Glutamatergic neuron (in vitro differentiated cells): ENCODE data around the gene TRIM33. TPM values are rescaled to one million over a fixed set of nuclear protein-coding genes. Genes with fewer than 3 reads are reported as not detected.
"Not testable (repeated sequence)": the region's sequence is repeated elsewhere in the genome, so short reads cannot be mapped to it uniquely, and the experiment has no call there.

Experiments used
- DNase-seq: peaks from one replicate; pipeline ENCODE4 v3.0.0; 2022
- H3K27ac Mint-ChIP-seq: one replicate; pipeline ENCODE4 v1.8.0; 2020; ENCODE audit warnings: mild to moderate bottlenecking, mixed read lengths, inconsistent platforms; ENCODE audit not compliant: unreplicated experiment
- H3K27me3 Mint-ChIP-seq: one replicate; pipeline ENCODE4 v1.8.0; 2020; ENCODE audit warnings: mild to moderate bottlenecking, moderate library complexity, mixed read lengths, inconsistent platforms; ENCODE audit not compliant: unreplicated experiment
- H3K36me3 Mint-ChIP-seq: one replicate; pipeline ENCODE4 v1.8.0; 2020; ENCODE audit warnings: mild to moderate bottlenecking, mixed read lengths, inconsistent platforms; ENCODE audit not compliant: unreplicated experiment
- H3K4me1 Mint-ChIP-seq: one replicate; pipeline ENCODE4 v1.8.0; 2020; ENCODE audit warnings: mild to moderate bottlenecking, low read depth, mixed read lengths, inconsistent platforms; ENCODE audit not compliant: unreplicated experiment
- H3K4me3 Mint-ChIP-seq: one replicate; pipeline ENCODE4 v1.8.0; 2020; ENCODE audit warnings: mild to moderate bottlenecking, mixed read lengths, inconsistent platforms; ENCODE audit not compliant: unreplicated experiment
- H3K9me3 Mint-ChIP-seq: one replicate; pipeline ENCODE4 v1.8.0; 2020; ENCODE audit warnings: mild to moderate bottlenecking, moderate library complexity, mixed read lengths, inconsistent platforms; ENCODE audit not compliant: unreplicated experiment
- CTCF ChIP-seq: fragments of 200-600 bp; sonication (generic); IDR thresholded peaks from one replicate; pipeline ENCODE4 v1.5.0; 2021; ENCODE audit not compliant: partially characterized antibody, unreplicated experiment
- total RNA-seq: library from RNA; stranded (reverse); fragmentation: NEBNext Ultra II Directional; extraction: Animal tissue kit (Norgen Biotek cat#: 25700); gene quantifications from one replicate; pipeline ENCODE4 v1.2.1, GENCODE V29; 2021; ENCODE audit not compliant: unreplicated experiment

The TRIM33 gene
- total RNA-seq, 1 donor from 2014 or later: 69.3 TPM

DNA sequence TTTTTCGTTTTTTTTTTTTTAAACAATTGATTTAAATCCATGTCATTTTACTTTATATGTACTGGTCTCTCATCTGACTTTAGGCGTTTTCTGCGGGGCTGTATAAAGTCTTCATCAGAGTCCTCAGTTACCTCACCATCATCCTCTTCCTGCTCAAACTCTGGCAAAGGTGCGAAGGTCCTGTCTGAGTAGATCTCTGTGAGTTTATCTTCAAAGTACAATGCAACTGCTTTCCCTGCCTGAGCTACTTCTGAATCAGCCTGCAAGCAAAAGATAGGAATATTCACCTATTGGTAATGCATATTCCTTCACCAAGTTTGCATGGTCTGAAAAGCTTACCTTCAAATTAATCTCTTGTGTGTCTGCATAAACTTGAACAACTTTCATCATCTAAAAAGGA, 113.4 kb downstream of the TRIM33 start:
- DNase-seq: no peak
- H3K9me3 Mint-ChIP-seq: no peaks in the 10 kb centered on the region
- H3K27me3 Mint-ChIP-seq: no peaks in the 10 kb centered on the region
- no peaks in the 10 kb centered on the region for H3K36me3 Mint-ChIP-seq
- H3K4me3 Mint-ChIP-seq: no peak overlapping the region
- no peak overlapping the region for H3K27ac Mint-ChIP-seq
- no peaks in the 10 kb centered on the region for H3K4me1 Mint-ChIP-seq
- TF ChIP-seq CTCF: no peak

DNA sequence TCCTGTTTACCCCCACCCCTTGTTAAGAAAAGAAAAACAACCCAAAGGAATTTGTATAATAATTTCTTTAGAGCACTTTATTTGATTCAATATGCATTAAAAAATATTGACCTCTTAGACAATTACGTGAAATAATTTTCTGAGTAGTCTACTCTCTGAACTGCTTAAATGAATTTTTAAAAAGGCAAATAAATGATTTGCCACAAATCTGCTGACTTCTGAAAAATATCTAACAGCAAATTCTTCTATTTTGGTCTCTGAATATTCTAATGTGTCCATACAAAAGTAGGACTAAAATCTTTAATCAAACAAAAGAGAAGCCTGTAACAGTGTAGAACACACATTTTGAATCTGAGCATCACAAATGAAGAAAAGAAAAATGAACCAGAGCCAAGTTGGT, 115.1 kb downstream of the TRIM33 start:
- Mint-ChIP-seq H3K27ac (no peak overlapping the region), H3K27me3 (no peaks in the 10 kb centered on the region), H3K4me3 (no peak overlapping the region), H3K36me3 (no peaks in the 10 kb centered on the region), H3K4me1 (no peaks in the 10 kb centered on the region), H3K9me3 (no peaks in the 10 kb centered on the region)
- no peak for DNase-seq
- no peak for TF ChIP-seq CTCF

DNA sequence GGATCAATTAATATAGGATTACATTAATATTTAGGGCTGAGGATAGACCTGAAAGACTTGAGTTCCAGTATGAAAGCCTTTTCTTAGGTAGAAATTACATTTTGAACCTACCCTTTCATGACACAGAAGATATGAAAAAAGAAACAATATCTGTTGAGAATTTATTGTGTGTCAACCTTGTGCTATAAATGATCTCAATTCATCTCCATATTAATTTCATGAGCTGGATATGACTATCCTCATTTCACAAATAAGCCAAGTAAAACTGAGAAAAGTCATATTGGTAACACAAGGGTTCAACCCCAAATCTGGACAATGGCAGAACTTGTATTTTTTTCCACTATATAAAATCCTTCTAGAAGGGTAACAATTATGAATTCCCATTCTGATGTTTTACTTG, 120.0 kb downstream of the TRIM33 start:
- Mint-ChIP-seq H3K36me3 (peaks cover 3% of the 10 kb centered on the region), H3K4me3 (no peak overlapping the region)
- TF ChIP-seq CTCF: no peak

DNA sequence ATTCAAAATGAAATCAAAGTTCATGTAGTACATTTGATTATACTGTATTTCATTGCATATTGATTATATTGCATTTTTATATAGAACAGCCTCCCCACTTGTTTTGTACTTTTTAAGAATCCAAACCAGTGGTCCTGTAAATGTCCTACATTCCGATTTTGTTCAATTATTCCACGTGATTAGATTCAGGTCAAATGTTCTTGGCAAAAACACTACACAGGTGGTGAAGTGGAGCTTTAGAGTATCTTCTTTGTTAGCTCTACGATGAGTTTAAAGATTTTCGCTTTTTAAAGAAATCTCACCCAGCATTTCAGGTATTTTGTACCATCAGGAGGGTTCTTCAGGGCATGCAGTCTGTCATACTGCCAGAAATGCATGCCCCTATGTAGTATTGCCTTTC, 120.6 kb downstream of the TRIM33 start:
- Mint-ChIP-seq H3K4me1 (peaks cover 2% of the 10 kb centered on the region), H3K4me3 (no peak overlapping the region), H3K27ac (no peak overlapping the region), H3K9me3 (peaks cover 8% of the 10 kb centered on the region), H3K36me3 (peaks cover 6% of the 10 kb centered on the region), H3K27me3 (peaks cover 7% of the 10 kb centered on the region)
- DNase-seq: no peak
- no peak for TF ChIP-seq CTCF

More for the DNA sequence above, 120.0 kb downstream of the TRIM33 start:
- Mint-ChIP-seq H3K27me3 (peaks cover 6% of the 10 kb centered on the region), H3K27ac (no peak overlapping the region), H3K4me1 (peaks cover 2% of the 10 kb centered on the region), H3K9me3 (peaks cover 8% of the 10 kb centered on the region)
- no peak for DNase-seq

DNA sequence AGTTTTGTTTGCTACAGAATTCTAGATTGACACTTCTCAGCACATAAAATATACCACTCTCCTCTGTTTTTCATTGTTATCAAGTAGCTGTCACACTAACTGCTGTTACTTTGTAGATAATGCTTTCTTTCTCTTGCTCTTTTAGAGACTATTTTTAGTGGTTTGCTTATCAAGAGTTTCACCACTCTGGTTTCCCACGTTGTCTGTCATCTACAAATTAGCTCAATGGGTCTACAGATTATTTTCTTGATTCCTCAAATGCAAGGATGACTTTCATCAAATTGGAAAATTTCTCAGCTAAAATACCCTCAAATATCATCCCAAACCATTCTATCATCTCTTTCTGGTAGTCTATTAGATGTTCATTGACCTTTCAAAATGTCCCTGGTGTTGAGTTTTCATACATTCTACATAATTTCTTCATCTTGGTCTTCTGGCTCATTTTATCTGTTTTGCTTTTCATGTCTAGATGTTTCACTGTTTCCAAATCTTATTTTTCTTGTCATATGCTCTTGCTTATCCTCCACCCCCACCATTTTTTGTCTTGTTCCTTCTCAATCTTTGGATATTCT, 122.5 kb downstream of the TRIM33 start:
- Mint-ChIP-seq H3K36me3 (peaks cover 9% of the 10 kb centered on the region), H3K9me3 (peaks cover 10% of the 10 kb centered on the region), H3K27ac (no peak overlapping the region), H3K4me1 (peaks cover 2% of the 10 kb centered on the region), H3K27me3 (peaks cover 7% of the 10 kb centered on the region), H3K4me3 (no peak overlapping the region)
- no peak for TF ChIP-seq CTCF
- DNase-seq: no peak

DNA sequence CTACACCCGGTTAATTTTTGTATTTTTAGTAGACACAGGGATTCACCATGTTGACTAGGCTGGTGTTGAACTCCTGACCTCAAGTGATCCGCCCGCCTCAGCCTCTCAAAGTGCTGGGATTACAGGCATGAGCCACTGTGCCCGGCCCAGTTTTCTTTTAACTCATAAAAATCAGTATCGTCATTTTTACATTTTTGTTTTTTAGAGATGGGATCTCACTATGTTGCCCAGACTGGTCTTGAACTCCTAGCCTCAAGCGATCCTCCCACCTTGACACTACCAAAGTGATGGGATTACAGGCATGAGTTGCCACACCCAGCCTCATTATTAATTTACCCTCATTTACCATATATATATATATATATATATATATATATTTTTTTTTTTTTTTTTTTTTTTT, 123.4 kb downstream of the TRIM33 start:
- H3K27me3 Mint-ChIP-seq, H3K27ac Mint-ChIP-seq, H3K4me1 Mint-ChIP-seq, H3K4me3 Mint-ChIP-seq, DNase-seq: not testable (repeated sequence)
- Mint-ChIP-seq H3K36me3 (peaks cover 10% of the 10 kb centered on the region), H3K9me3 (peaks cover 10% of the 10 kb centered on the region)
